HepG2 (cell line): ENCODE measurements around the gene WDR47.
"Not testable (repeated sequence)": the region's sequence is repeated elsewhere in the genome, so short reads cannot be mapped to it uniquely, and the experiment has no call there.

Source experiments
- ARNT2 ChIP-seq: sonication (generic); formaldehyde crosslinking; IDR thresholded peaks from 2 replicates; pipeline ENCODE4 v1.8.0; 2022; ENCODE audit warnings: mild to moderate bottlenecking, low read depth, missing genetic modification reagents, moderate library complexity
- CREB1 ChIP-seq, 2 experiments: fragments of 450-650 bp in 1 of 2; IDR thresholded peaks; 2 replicates each; pipeline ENCODE4 v1.6.1; 2016 to 2017; ENCODE audit warnings: control low read depth in 1 of 2, mild to moderate bottlenecking in 1 of 2, missing compliant biosample characterization in 1 of 2, missing genetic modification characterization in 1 of 2
- CTCF ChIP-seq: sonication (generic); formaldehyde crosslinking; IDR thresholded peaks from 2 replicates; pipeline ENCODE4 v1.5.0; 2020; ENCODE audit warnings: mild to moderate bottlenecking, missing genetic modification reagents, moderate library complexity
- DPF2 ChIP-seq: sonication (generic); formaldehyde crosslinking; IDR thresholded peaks from 2 replicates; pipeline ENCODE4 v1.4.0; 2020; ENCODE audit warnings: mild to moderate bottlenecking, low read depth, missing genetic modification reagents, borderline replicate concordance
- HNF4A ChIP-seq: sonication (generic); formaldehyde crosslinking; IDR thresholded peaks from 2 replicates; pipeline ENCODE4 v1.4.0; 2020; ENCODE audit warnings: missing genetic modification reagents
- MEIS2 ChIP-seq: sonication (generic); formaldehyde crosslinking; IDR thresholded peaks from 2 replicates; pipeline ENCODE4 v1.9.0; 2021; ENCODE audit warnings: mild to moderate bottlenecking, missing genetic modification reagents
- SNAPC5 ChIP-seq: sonication (generic); formaldehyde crosslinking; IDR thresholded peaks from 2 replicates; pipeline ENCODE4 v1.8.1; 2023; ENCODE audit warnings: mild to moderate bottlenecking, missing genetic modification reagents, borderline replicate concordance
- ZFAT ChIP-seq: sonication (generic); formaldehyde crosslinking; conservative IDR thresholded peaks from 2 replicates; pipeline ENCODE4 v1.8.1; 2023; ENCODE audit warnings: missing genetic modification reagents, inconsistent platforms
- ZNF354B ChIP-seq: sonication (generic); formaldehyde crosslinking; IDR thresholded peaks from 2 replicates; pipeline ENCODE4 v1.8.0; 2022; ENCODE audit warnings: mild to moderate bottlenecking, missing genetic modification reagents

- TF ChIP-seq CREB1 (IDR thresholded peaks at IDR 0.05); CREB1 (CRISPR knock-in tag; IDR thresholded peaks at IDR 0.05); CTCF (CRISPR knock-in tag); DPF2 (CRISPR knock-in tag); MEIS2 (CRISPR knock-in tag); SNAPC5 (CRISPR knock-in tag); ARNT2 (CRISPR knock-in tag); HNF4A (CRISPR knock-in tag); ZNF354B (CRISPR knock-in tag); ZFAT (CRISPR knock-in tag): not testable (repeated sequence)
Observed at GRCh38 chr1:109052145-109052544, 10.2 kb upstream of the WDR47 start.
